ENCODE results near the gene NOL9.

NOL9 gene

DNA sequence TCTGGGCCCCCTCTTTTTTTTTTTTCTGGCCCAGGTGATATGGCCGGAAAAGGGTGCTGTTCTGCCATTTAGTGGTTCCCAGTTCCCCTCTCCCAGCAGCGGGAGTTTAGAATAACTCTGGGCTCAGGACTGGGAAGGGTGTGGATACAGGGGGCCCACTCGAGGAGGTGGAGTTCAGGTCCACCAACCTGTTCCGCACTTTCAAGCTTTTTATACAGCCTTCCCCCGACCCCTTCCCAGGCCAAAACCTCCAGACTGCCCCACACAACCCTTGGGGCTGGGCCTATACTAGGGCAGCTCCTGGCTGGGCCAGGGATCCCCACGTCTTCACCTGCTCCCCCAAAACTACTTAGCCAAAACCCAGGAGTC lies 63.2 kb downstream of the NOL9 start:
- no peak for DNase-seq (ENCODE audit: low read depth in 3 of 3, low spot score in 1 of 3)

GRCh38 chr1:6490181-6491080 lies 63.9 kb downstream of the NOL9 start:
- peak in 1 of 3 donors; percentile 44 for DNase-seq (ENCODE audit: low read depth in 3 of 3, low spot score in 1 of 3)

- DNase-seq (ENCODE audit: low read depth in 3 of 3, low spot score in 1 of 3), result peak; percentile 45 to 73 (median 51)
These were observed 64.5 kb downstream of the NOL9 start for GRCh38 chr1:6489799-6490180.

- DNase-seq (ENCODE audit: low read depth in 3 of 3, low spot score in 1 of 3), result no peak
These were observed 64.9 kb downstream of the NOL9 start for GRCh38 chr1:6489383-6489765.

DNA sequence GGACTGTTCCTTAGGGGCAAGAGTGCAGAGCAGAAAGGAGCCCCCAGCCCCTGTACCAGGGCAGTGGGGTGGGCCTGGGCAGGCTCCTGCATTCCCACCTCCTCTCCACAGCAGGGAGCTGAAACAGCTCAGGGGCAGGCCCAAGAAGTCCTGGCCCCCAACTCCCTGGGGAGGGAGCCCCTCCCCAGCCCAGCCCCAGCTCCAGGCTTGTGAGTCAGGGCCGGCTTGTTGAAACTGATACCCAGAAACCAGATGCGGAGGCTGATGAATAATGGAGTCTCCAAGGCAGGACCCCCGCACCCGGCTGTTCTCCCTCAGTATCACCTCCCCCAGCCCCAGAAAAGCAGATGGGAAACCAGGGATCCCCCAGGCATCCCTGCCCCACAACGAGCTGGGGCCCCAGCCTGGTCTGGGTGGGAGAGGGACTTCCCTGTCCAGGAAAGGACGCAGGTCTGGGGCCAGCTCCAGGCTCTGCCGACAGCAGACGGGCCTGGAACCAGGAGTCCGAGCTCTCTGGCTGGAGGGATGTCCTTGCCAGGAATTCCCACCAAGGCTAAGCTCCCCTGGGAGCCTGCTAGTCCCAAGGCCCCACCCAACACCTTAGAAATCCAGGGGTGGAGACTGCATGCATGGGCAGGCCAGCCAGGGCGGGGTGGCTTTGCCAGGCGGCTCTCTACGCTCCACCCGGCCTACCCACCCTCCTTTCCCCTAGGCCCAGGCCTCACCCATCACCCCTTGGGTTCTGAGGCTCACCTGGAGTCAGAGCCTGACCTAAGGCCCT lies 65.5 kb downstream of the NOL9 start:
- DNase-seq (ENCODE audit: low read depth in 3 of 3, low spot score in 1 of 3), result no peak

- no peak for DNase-seq (ENCODE audit: low read depth in 3 of 3, low spot score in 1 of 3)
These were observed 66.4 kb downstream of the NOL9 start for GRCh38 chr1:6487804-6488484.

DNA sequence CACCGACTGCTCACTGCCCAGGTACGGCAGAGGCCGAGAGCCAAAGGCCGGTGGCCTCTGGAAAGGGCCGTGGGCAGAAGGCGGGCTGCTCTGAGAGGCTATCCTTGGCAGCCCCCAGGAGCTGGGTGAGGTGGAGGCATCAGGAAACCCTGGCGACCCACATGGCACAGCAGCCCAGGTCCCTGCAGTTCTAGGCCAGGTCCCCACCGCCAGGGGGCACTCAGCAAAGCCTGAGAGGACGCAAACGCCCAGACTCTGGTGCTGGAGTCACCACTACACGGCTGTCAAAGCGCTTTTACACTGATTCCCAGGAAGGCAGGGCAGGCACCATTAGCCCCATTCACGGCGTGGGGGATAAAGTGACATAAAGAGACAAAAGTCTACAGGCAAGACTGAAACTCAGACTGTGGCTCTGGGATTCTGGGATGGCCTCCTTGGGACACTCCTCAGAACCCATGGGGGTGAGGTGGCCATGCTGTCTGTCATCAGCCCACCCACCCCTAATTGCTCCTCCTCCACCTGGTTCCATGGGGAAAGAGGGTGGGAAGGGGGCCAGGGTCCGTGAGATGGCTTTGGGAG lies 67.8 kb downstream of the NOL9 start:
- DNase-seq (ENCODE audit: low read depth in 3 of 3, low spot score in 1 of 3), result peak; percentile 65 to 87 (median 69)

GRCh38 chr1:6485168-6486101 lies 68.9 kb downstream of the NOL9 start:
- no peak for DNase-seq (ENCODE audit: low read depth in 3 of 3, low spot score in 1 of 3)

GRCh38 chr1:6484826-6485167 lies 69.5 kb downstream of the NOL9 start:
- no peak for DNase-seq (ENCODE audit: low read depth in 3 of 3, low spot score in 1 of 3)

DNA sequence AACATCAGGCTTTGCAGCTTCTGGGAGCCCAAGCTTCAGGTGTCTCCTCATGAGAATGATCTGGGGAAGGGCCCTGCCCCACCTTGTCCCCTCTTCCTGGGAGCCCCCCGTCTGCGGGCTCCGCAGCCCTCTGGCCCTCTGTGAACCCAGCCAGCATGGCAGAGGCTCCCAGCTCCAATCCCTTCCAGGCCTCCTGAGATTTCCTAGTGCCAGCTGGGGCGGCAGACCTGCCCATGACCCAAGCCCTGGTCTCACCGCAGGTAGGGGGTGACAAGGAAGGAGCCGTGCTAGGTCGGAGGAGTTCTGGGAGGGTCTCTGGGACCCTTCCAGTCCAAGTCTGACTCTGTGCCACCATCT lies 70.6 kb downstream of the NOL9 start:
- no peak for DNase-seq (ENCODE audit: low read depth in 3 of 3, low spot score in 1 of 3)

DNA sequence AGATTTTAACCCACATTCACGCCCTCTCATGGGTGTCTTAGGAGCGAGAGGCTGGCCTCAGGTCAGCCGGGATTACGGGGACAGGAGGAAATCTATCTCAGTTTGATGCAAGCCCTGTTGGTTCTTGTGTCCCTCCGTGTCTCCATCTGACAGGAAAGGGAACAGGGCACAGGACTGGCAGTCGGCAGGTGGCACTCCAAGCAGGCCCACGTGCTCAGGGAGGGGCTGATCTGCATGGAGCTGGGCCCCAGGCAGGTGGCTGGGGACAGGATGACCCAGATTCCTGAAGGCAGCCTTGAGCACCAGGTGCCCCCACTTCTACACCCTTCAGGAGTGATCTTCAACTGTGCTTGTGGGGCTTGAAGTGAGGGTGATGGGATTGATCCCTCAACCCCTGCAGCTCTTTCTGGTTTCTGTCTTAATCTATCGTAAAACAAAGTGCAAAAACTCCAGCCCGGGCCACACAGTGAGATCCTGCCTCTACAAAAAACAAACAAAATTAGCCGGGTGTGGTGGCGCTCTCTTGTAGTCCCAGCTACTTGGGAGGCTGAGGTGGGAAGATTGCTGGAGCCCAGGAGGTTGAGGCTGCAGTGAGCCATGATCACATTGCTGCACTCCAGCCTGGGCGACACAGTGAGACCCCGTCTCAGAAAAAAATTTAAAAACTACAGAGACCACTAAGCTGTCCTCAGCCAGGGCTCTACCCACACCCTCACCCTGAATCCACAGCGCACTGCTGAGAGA lies 71.1 kb downstream of the NOL9 start:
- DNase-seq (ENCODE audit: low read depth in 3 of 3, low spot score in 1 of 3), result no peak

DNA sequence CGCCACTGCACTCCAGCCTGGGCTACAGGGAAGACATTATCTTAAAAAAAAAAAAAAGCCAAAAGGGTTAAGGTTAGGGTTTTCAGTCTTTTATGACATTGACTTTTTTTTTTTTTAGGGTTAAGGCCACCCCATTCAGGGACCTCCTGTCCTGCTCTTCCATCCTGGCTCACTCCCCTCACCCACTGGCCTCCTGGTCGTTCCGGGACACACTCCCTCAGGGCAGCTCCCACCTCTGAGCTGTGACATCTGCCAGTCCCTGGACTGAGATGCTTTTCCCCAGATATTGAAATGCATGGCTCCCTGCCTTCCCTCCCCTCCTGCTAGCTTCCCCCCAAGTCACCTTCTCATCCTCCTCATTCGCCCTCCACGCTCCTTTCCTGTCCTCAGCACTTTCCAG lies 72.5 kb downstream of the NOL9 start:
- no peak for DNase-seq (ENCODE audit: low read depth in 3 of 3, low spot score in 1 of 3)

GRCh38 chr1:6477039-6477820 lies 77.1 kb downstream of the NOL9 start:
- no peak for DNase-seq (ENCODE audit: low read depth in 3 of 3, low spot score in 1 of 3)

DNA sequence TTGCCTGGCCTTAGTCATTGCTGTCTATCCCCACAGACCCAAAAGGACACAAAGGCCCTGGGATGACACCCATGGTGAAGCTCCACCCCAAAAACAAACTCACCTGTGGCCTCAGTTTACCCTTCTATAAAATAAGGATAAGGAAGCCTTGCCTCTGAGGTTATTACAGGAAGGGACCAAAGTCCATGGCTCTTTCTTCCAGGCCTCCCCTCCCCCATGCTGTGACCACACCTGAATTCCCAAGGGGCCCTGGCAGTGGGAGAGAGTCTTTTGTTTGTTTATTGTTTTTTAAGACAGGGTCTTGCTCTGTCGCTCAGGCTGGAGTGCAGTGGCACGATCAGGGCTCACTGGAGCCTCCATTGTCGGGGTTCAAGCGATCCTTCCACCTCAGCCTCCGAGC lies 77.8 kb downstream of the NOL9 start:
- no peak for DNase-seq (ENCODE audit: low read depth in 3 of 3, low spot score in 1 of 3)

- DNase-seq (ENCODE audit: low read depth in 3 of 3, low spot score in 1 of 3), result peak; percentile 71 to 73 (median 73)
These were observed 78.8 kb downstream of the NOL9 start for GRCh38 chr1:6475381-6476133.

- DNase-seq (ENCODE audit: low read depth in 3 of 3, low spot score in 1 of 3), result no peak
These were observed 79.5 kb downstream of the NOL9 start for GRCh38 chr1:6474815-6475282.

DNA sequence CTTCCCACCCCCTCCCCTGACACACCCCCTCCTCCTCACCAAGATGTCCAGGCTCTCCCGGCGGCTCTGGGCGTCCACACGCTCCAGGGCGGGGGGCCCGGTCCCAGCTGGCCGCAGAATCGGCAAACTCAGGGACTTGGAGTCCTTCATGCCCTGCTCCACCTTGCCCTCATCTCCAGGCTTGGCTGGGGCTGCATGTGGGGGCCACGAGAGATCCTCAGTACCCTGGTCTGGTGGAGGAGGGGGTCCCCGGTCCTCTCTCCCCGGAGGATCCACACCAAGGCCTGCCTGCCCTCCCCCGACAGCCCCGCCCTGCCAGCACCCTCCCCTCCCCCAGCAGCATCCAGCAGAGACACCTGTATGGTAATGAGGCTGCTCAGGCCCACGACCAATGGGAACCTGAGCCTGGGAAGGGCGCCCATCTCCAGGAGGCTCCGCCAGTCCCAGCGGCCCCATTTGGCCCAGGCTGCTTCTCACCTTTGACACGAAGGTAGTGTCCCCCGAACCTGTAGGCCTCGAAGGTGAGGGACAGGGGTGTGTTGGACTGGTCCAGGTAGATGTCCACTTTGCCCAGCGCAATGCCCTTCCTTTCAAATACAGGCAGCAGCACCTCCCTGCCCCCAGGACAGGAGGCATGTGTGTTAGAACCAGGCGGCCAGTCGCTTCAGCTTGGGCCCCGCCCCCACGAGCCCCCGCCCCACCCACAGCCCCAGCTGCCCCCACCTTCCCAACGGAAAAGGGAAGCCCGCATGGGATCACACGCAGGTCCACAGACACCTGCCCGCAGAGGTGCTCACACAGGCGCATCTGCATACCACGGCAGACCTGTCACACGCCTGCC lies 80.1 kb downstream of the NOL9 start:
- no peak for DNase-seq (ENCODE audit: low read depth in 3 of 3, low spot score in 1 of 3)

Data from stimulated activated CD4-positive, alpha-beta T cell treated with anti-CD3 and anti-CD28 coated beads, TNF-alpha, amount 100 ng/mL, for 1 hour (primary cell).